Effector CD8-positive, alpha-beta T cell (primary cell): Measurements from ENCODE around the gene CDC45.

ENCODE experiments used
- DNase-seq: peaks from one replicate; lab custom pipeline; 2025; lab: John Stamatoyannopoulos, UW

CDC45 gene

GRCh38 chr22:19565382-19566278 lies 85.9 kb downstream of the CDC45 start:
- DNase-seq, result no peak

DNA sequence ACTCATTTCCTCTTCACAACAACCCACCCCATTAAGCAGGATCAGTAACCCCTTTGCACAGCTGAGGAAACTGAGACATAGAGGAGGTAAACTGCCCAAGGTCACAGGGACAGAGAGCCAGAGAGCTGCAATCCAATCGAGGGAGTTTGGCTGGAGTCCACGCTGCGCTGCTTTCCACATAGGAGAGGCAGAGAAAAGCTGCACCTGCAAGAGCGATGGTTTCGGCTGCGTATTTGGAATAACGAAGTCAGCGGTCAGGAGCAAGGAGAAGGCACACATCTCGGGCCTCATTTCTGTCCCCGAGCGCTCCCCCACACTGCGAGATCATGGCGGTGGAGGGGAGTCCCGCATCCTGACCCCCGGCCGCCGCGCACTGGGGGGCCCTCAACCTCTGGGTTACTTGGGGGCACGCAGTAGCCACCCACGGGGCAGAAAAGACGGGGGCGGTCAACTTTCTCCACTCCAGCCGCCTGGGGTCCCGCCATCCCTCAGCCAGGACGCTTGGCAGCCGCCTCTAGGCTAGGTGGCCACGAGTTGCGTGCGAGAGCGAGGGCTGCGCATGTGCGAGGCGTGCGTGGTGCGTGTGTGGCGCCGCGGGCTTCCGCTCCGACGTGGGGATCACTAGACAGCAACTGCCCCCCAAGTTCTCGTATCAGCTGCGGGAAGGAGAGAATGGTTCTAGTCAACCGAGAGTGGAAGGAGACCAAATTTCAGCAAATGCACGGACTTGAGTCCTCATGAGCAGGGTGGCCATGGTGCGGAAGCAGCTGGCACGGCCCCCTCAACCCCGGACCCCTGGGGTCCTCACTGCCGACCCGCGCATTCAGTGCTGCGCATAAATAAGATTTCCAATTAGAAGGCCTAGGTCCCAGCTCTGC lies 86.8 kb downstream of the CDC45 start:
- no peak for DNase-seq

- DNase-seq, result no peak
Observed at GRCh38 chr22:19567157-19568009, 87.7 kb downstream of the CDC45 start.

DNA sequence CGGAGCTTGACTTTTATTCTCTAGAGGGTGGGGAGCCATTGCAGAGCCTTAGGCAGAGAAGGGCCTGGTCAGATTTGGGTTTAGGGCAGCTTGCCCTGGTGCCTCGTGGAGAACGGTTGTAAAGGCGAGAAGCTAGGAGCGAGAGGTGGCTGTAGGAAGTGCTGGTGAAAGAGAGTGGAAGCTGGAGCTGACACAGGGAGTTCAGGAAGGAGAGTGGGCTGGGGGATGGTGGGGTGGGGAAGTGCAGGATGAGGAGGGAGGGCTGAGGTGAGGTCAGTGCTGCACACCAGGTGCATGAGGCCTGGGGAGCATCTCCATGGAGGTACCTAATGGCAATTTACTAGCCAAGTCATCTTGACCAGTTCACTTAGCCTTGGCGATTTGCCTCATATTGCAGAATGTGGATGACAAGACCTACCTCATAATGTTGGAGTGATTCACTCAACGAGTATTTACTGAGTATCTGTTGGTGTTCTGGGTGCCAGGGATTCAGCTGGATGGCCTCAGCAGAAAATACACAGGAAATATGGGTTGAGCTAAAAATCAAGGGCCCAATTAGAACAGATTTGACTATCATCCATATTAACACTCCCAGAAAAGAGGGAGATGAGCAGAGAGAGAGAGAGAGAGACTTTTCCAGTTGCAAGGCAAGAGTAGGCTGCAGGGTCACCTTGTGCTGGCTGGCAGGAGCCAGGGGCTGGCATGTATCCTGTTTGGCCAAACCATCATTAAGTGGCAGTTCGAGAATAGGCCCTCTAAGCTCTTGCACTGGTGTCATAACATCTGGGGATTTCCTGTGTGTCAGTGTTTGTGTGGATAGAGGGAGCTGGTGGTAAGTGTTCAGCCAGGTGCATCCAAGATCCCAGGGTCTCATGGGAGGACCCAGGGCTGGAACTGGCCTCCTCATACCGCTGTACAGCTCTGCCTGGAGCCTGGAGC lies 88.9 kb downstream of the CDC45 start:
- no peak for DNase-seq

GRCh38 chr22:19569276-19569640 lies 89.5 kb downstream of the CDC45 start:
- no peak for DNase-seq

DNA sequence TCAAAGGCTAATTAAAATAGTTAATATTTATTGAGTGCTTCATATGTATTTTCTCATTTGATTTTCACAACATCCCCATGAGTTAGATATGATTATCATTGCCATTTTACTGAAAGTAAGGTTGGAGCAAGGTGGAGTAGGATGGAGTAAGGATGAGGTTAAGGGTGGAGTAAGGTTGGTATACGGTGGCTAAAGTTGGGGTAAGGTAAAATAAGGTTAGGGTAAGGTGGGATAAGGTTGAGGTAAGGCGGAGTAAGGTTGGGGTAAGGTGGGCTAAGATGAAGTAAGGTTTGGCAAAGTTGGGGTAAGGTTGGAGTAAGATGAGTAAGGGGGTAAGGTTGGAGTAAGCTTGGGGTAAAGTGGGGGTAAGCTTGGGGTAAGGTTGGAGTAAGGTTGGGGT lies 90.3 kb downstream of the CDC45 start:
- DNase-seq, result no peak
